Astrocyte (in vitro differentiated cells and primary cell): ENCODE measurements around the gene POU6F2. TPM values are rescaled to one million over a fixed set of nuclear protein-coding genes. Genes with fewer than 3 reads are reported as not detected.

Experiments used
- DNase-seq: peaks from one replicate; pipeline ENCODE4 v3.0.0-alpha.2; 2010; ENCODE audit warnings: low read depth
- FAIRE-seq: peaks from 2 replicates; lab custom pipeline; 2011; peaks lifted over from hg19 to GRCh38; lab: Jason Lieb, UNC
- H2AFZ ChIP-seq: 2 replicates; pipeline ENCODE4 v1.6.0; 2012; ENCODE audit warnings: low read depth, low read length, inconsistent platforms
- H3K27ac ChIP-seq: 2 replicates; pipeline ENCODE4 v1.5.1; 2011; ENCODE audit warnings: low read depth, low read length, inconsistent platforms
- H3K27me3 ChIP-seq: 2 replicates; pipeline ENCODE4 v1.6.0; 2011; ENCODE audit warnings: low read length, inconsistent platforms; ENCODE audit not compliant: insufficient read depth
- H3K36me3 ChIP-seq: 2 replicates; pipeline ENCODE4 v1.5.1; 2011; ENCODE audit warnings: low read length, inconsistent platforms; ENCODE audit not compliant: insufficient read depth
- H3K4me1 ChIP-seq: 2 replicates; pipeline ENCODE4 v1.5.1; 2011; ENCODE audit warnings: low read length, inconsistent platforms; ENCODE audit not compliant: insufficient read depth
- H3K4me2 ChIP-seq: 2 replicates; pipeline ENCODE4 v1.6.0; 2012; ENCODE audit warnings: low read length, inconsistent platforms
- H3K4me3 ChIP-seq: 2 replicates; pipeline ENCODE4 v1.5.1; 2011; ENCODE audit warnings: low read depth, mild to moderate bottlenecking, low read length, inconsistent platforms; ENCODE audit not compliant: insufficient read depth
- H3K79me2 ChIP-seq: 2 replicates; pipeline ENCODE4 v1.6.0; 2012; ENCODE audit warnings: mild to moderate bottlenecking, low read length, inconsistent platforms; ENCODE audit not compliant: insufficient read depth
- H3K9ac ChIP-seq: 2 replicates; pipeline ENCODE4 v1.6.0; 2012; ENCODE audit warnings: mild to moderate bottlenecking, low read length, inconsistent platforms
- H3K9me3 ChIP-seq: 2 replicates; pipeline ENCODE4 v1.5.1; 2012; ENCODE audit warnings: low read depth, mild to moderate bottlenecking, low read length, inconsistent platforms; ENCODE audit not compliant: insufficient read depth
- H4K20me1 ChIP-seq: 2 replicates; pipeline ENCODE4 v1.6.0; 2012; ENCODE audit warnings: low read length, inconsistent platforms; ENCODE audit not compliant: insufficient read depth
- H3K27ac Mint-ChIP-seq: one replicate; pipeline ENCODE4 v1.8.0; 2021; ENCODE audit warnings: mild to moderate bottlenecking, mixed read lengths; ENCODE audit not compliant: unreplicated experiment
- H3K27me3 Mint-ChIP-seq: one replicate; pipeline ENCODE4 v1.8.0; 2021; ENCODE audit warnings: low read depth, mixed read lengths; ENCODE audit not compliant: unreplicated experiment
- H3K36me3 Mint-ChIP-seq: one replicate; pipeline ENCODE4 v1.8.0; 2021; ENCODE audit warnings: low read depth, mixed read lengths; ENCODE audit not compliant: unreplicated experiment
- H3K4me1 Mint-ChIP-seq: one replicate; pipeline ENCODE4 v1.8.0; 2021; ENCODE audit warnings: low read depth, mixed read lengths; ENCODE audit not compliant: unreplicated experiment
- H3K4me3 Mint-ChIP-seq: one replicate; pipeline ENCODE4 v1.8.0; 2021; ENCODE audit warnings: mild to moderate bottlenecking, moderate library complexity, mixed read lengths; ENCODE audit not compliant: unreplicated experiment
- H3K9me3 Mint-ChIP-seq: one replicate; pipeline ENCODE4 v1.8.0; 2021; ENCODE audit warnings: mild to moderate bottlenecking, mixed read lengths; ENCODE audit not compliant: unreplicated experiment
- EZH2 ChIP-seq: IDR thresholded peaks from 2 replicates; pipeline ENCODE4 v1.6.1; 2012; ENCODE audit warnings: mild to moderate bottlenecking, low read length, inconsistent platforms; ENCODE audit not compliant: insufficient read depth
- total RNA-seq: library from RNA; stranded (reverse); gene quantifications from 2 replicates; pipeline ENCODE4 v1.2.1, GENCODE V29; 2021
- TF ChIP-seq, protein P1 (sequence below): IDR thresholded peaks from 2 replicates; pipeline ENCODE4 v1.5.1; 2011; ENCODE audit warnings: low read depth, mild to moderate bottlenecking, inconsistent platforms, low read length, moderate library complexity; ENCODE audit not compliant: insufficient read depth

The POU6F2 gene
- total RNA-seq, 1 donor from 2014 or later, result 0.45 TPM

DNA sequence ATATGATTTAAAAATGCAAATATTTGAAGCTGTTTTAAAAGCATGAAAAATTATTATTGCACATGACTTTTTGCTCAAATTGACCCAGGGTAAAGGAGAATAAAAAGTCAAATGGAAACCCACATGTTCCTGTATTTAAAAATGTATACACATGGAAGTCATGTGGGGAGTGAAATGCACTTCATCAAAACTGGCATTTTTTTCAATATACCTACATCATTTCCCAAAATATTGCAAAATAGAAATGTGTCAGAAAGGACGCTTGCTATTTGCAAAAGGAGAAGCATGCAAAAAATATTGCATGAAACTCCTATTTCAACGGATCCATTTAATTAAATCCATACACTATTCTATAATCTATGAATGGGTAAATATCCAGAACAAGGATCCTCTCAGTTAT is 117.0 kb downstream of the POU6F2 start:
- Histone ChIP-seq H3K27me3 (no peaks in the 10 kb centered on the region), H3K4me2 (no peak overlapping the region), H3K4me3 (no peak overlapping the region), H3K4me1 (no peaks in the 10 kb centered on the region), H2AFZ (no peak overlapping the region), H3K36me3 (no peaks in the 10 kb centered on the region), H4K20me1 (no peaks in the 10 kb centered on the region), H3K79me2 (no peaks in the 10 kb centered on the region), H3K9me3 (no peaks in the 10 kb centered on the region), H3K9ac (no peak overlapping the region), H3K27ac (no peak overlapping the region)
- peaks cover 6% of the 10 kb centered on the region for H3K4me1 Mint-ChIP-seq
- no peaks in the 10 kb centered on the region for H3K27me3 Mint-ChIP-seq
- no peaks in the 10 kb centered on the region for H3K9me3 Mint-ChIP-seq
- TF ChIP-seq EZH2, result no peak
- TF ChIP-seq, protein P1, sequence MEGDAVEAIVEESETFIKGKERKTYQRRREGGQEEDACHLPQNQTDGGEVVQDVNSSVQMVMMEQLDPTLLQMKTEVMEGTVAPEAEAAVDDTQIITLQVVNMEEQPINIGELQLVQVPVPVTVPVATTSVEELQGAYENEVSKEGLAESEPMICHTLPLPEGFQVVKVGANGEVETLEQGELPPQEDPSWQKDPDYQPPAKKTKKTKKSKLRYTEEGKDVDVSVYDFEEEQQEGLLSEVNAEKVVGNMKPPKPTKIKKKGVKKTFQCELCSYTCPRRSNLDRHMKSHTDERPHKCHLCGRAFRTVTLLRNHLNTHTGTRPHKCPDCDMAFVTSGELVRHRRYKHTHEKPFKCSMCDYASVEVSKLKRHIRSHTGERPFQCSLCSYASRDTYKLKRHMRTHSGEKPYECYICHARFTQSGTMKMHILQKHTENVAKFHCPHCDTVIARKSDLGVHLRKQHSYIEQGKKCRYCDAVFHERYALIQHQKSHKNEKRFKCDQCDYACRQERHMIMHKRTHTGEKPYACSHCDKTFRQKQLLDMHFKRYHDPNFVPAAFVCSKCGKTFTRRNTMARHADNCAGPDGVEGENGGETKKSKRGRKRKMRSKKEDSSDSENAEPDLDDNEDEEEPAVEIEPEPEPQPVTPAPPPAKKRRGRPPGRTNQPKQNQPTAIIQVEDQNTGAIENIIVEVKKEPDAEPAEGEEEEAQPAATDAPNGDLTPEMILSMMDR, result no peak
- FAIRE-seq, result no peak
- no peak overlapping the region for H3K27ac Mint-ChIP-seq
- no peaks in the 10 kb centered on the region for H3K36me3 Mint-ChIP-seq
- no peak overlapping the region for H3K4me3 Mint-ChIP-seq
- DNase-seq, result no peak

DNA sequence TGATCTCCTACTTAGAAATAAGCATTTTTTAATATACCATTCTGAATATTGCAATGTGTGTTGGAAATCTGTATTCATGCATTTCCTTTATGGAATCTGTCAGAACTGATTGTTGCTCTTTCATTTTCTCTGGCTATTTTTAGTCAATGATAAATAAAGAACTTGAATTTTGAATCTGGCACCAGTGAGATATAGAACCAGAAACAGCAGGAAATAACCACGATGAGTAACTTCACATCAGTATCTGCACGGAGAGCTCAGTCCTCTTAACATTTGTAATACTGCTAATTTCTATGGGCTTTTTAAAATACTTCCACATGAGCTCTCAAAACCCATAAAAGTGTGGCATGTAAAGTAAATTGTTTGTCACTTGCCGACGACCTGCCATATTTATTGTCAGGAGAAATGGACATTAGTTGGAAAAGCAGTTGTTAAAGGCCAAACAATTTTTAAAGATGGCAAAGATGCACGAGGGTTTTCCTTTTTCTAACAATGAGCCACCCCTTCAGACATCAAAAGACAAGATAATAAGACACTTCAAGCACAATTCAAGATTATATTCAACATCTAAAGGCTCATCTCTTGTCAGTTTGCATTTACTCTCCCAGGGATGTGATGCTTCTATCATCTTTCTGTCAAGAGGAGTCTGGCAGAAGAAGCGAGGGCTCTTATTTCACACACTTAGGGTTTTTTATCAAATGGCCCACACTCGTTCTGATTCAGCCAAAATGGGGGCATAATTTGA is 118.3 kb downstream of the POU6F2 start:
- Histone ChIP-seq H4K20me1 (no peaks in the 10 kb centered on the region), H3K9me3 (no peaks in the 10 kb centered on the region), H3K9ac (no peak overlapping the region), H3K27ac (no peak overlapping the region), H3K4me1 (no peaks in the 10 kb centered on the region), H3K4me3 (no peak overlapping the region), H3K79me2 (no peaks in the 10 kb centered on the region), H3K4me2 (no peak overlapping the region), H3K36me3 (no peaks in the 10 kb centered on the region), H2AFZ (no peak overlapping the region), H3K27me3 (no peaks in the 10 kb centered on the region)
- Mint-ChIP-seq H3K27ac (no peak overlapping the region), H3K4me3 (no peak overlapping the region), H3K27me3 (no peaks in the 10 kb centered on the region), H3K36me3 (no peaks in the 10 kb centered on the region), H3K4me1 (peaks cover 6% of the 10 kb centered on the region), H3K9me3 (no peaks in the 10 kb centered on the region)
- FAIRE-seq, result peak; percentile 9
- TF ChIP-seq, protein P1, result no peak
- no peak for TF ChIP-seq EZH2
- DNase-seq, result no peak

DNA sequence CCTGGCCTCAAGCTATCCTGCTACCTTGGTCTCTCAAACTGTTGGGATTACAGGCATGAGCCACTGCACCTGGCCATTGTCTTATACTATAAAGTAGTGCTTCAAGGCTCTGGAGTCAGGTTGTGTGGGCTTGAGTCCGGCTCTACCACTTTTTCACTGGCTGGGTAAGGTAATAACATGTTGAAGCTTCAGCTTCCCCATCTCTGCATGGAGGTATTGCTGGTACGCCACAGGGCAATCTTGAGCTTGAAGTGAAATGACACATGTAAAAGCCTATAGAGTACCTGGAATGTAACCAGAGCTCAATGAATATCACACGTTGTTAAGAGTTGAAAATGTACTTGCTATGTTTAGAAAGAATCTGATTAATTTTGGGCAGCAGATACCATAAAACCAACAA is 120.8 kb downstream of the POU6F2 start:
- Mint-ChIP-seq H3K4me1 (peaks cover 6% of the 10 kb centered on the region), H3K4me3 (no peak overlapping the region), H3K36me3 (no peaks in the 10 kb centered on the region), H3K27me3 (no peaks in the 10 kb centered on the region), H3K9me3 (no peaks in the 10 kb centered on the region), H3K27ac (no peak overlapping the region)
- Histone ChIP-seq H3K4me1 (no peaks in the 10 kb centered on the region), H3K9ac (no peak overlapping the region), H3K36me3 (no peaks in the 10 kb centered on the region), H4K20me1 (no peaks in the 10 kb centered on the region), H3K27me3 (no peaks in the 10 kb centered on the region), H3K4me3 (no peak overlapping the region), H2AFZ (no peak overlapping the region), H3K79me2 (no peaks in the 10 kb centered on the region), H3K27ac (no peak overlapping the region), H3K9me3 (no peaks in the 10 kb centered on the region), H3K4me2 (no peak overlapping the region)
- TF ChIP-seq EZH2, result no peak
- TF ChIP-seq, protein P1, result no peak
- DNase-seq (no peak), FAIRE-seq (no peak)
